Naive thymus-derived CD8-positive, alpha-beta T cell (primary cell): ENCODE results near the gene ACKR2. TPM values are rescaled to one million over a fixed set of nuclear protein-coding genes. Genes with fewer than 3 reads are reported as not detected.
"Not testable (repeated sequence)": the region's sequence is repeated elsewhere in the genome, so short reads cannot be mapped to it uniquely, and the experiment has no call there.

Source experiments
- ATAC-seq, 2 donors: fragments of 150-1000 bp; cut with Tn5 transposase in 1 of 2; sonication (Bioruptor Pico), chemical (Tn5 transposase) in 1 of 2; 1 replicate in 1 of 2; 2 replicates in 1 of 2; pipeline ENCODE4 v1.10.0; 2021; ENCODE audit warnings: mild to moderate bottlenecking in 2 of 2, moderate library complexity in 2 of 2
- POLR2A ChIA-PET: fragments of 350-600 bp; sonication (Branson Sonifier 250); formaldehyde crosslinking; loops from one replicate; lab custom pipeline; 2021; ENCODE audit warnings: antibody characterized with exemption; lab: Charles Lee
- DNase-seq, 10 donors: peaks; one replicate each; pipeline versions ENCODE4 v3.0.0 to v3.0.0-alpha.2; 2020 to 2022
- H3K27ac Mint-ChIP-seq, 10 donors: one replicate each; pipeline ENCODE4 v1.8.0; 2020 to 2022; ENCODE audit warnings: mild to moderate bottlenecking in 10 of 10, mixed read lengths in 10 of 10, moderate library complexity in 4 of 10, inconsistent platforms in 1 of 10
- H3K27me3 Mint-ChIP-seq, 5 donors: one replicate each; pipeline ENCODE4 v1.8.0; 2021 to 2022; ENCODE audit warnings: mixed read lengths in 5 of 5
- H3K36me3 Mint-ChIP-seq, 3 donors: one replicate each; pipeline ENCODE4 v1.8.0; 2020 to 2022; ENCODE audit warnings: mixed read lengths in 3 of 3, mild to moderate bottlenecking in 2 of 3, inconsistent platforms in 1 of 3
- H3K4me1 Mint-ChIP-seq, 4 donors: one replicate each; pipeline ENCODE4 v1.8.0; 2021 to 2022; ENCODE audit warnings: mixed read lengths in 4 of 4
- H3K4me3 Mint-ChIP-seq, 10 donors: one replicate each; pipeline ENCODE4 v1.8.0; 2020 to 2022; ENCODE audit warnings: mild to moderate bottlenecking in 10 of 10, mixed read lengths in 10 of 10, moderate library complexity in 6 of 10, inconsistent platforms in 1 of 10
- H3K9me3 Mint-ChIP-seq, 9 donors: one replicate each; pipeline ENCODE4 v1.8.0; 2020 to 2022; ENCODE audit warnings: mixed read lengths in 9 of 9, mild to moderate bottlenecking in 3 of 9, inconsistent platforms in 1 of 9, moderate library complexity in 1 of 9
- polyA plus RNA-seq, 3 donors: library from polyadenylated mRNA; unstranded; fragments of 300-500 nt; fragmentation: Illumina TruSeq; gene quantifications; one replicate each; pipeline ENCODE4 v1.2.3, GENCODE V29; 2021
- total RNA-seq, 8 experiments: library from RNA in 2 of 8; stranded (reverse) in 2 of 8; gene quantifications; one replicate each; pipeline ENCODE4 v1.2.3 and lab custom pipeline; 2021 to 2026

The ACKR2 gene
- total and polyA plus RNA-seq, 5 experiments from 2014 or later, result 0.22 to 0.85 (median 0.45) TPM; not detected in 1

DNA sequence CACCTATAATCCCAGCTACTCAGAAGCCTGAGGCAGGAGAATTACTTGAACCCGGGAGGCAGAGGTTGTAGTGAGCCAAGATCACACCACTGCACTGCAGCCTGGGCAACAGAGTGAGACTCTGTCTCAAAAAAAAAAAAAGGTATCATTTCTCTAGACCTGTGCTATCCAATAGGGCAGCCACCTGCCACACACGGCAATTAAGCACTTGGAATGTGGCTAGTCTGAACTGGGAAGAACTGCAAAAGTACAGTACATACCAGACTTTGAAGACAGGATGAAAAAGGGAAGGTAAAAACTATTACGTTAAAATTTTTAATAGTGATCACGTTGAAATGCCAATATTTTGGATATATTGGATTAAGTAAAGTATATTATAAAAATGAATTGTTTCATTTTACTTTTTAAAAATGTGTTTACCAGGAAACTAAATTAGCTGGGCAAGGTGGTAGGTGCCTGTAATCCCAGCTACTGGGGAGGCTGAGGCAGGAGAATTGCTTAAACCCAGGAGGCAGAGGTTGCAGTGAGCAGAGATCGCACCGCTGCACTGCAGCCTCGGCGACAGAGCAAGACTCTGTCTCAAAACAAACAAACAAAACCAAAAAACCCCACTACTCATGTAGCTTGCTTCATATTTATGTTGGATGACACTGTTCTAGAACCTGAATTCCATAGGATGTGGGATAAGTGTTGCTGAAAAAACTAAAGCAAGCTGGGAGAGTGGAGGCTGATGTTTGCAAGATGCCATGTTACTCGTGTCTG lies 64.2 kb downstream of the ACKR2 start:
- POLR2A ChIA-PET, result no interaction called here
- H3K27me3 Mint-ChIP-seq, result peaks cover 0 to 12% (median 5%) of the 10 kb centered on the region in 5 donors
- H3K27ac Mint-ChIP-seq, result no peak overlapping the region
- DNase-seq, result no peak
- no peak overlapping the region for H3K4me3 Mint-ChIP-seq
- no peak for ATAC-seq
- H3K4me1 Mint-ChIP-seq, result no peaks in the 10 kb centered on the region
- H3K9me3 Mint-ChIP-seq, result no peaks in the 10 kb centered on the region
- no peaks in the 10 kb centered on the region for H3K36me3 Mint-ChIP-seq

DNA sequence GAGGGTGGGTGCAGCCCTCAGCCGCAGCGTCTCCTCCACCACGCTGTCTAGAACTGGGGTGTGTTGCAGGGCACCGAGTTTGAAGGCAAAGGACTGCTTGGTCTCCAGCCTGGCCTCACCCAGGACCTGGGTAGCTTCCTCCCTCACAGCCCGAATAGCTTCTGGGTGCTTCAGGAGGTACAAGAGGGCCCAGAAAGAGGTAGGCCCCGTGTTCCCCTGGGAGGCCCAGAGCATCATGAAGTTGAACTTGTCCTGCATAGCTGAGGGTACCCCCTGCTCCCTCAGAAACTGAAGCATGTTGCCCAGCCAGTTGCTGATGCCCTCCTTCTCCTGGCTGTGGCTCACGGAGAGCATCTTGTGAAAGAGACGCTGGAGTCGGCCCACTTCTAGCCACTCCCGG lies 65.5 kb downstream of the ACKR2 start:
- DNase-seq, result no peak
- Mint-ChIP-seq H3K36me3 (no peaks in the 10 kb centered on the region), H3K4me1 (no peaks in the 10 kb centered on the region), H3K27ac (no peak overlapping the region), H3K27me3 (peaks cover 0 to 12% (median 2%) of the 10 kb centered on the region in 5 donors), H3K4me3 (no peak overlapping the region), H3K9me3 (no peaks in the 10 kb centered on the region)
- POLR2A ChIA-PET, result no interaction called here
- ATAC-seq, result no peak

DNA sequence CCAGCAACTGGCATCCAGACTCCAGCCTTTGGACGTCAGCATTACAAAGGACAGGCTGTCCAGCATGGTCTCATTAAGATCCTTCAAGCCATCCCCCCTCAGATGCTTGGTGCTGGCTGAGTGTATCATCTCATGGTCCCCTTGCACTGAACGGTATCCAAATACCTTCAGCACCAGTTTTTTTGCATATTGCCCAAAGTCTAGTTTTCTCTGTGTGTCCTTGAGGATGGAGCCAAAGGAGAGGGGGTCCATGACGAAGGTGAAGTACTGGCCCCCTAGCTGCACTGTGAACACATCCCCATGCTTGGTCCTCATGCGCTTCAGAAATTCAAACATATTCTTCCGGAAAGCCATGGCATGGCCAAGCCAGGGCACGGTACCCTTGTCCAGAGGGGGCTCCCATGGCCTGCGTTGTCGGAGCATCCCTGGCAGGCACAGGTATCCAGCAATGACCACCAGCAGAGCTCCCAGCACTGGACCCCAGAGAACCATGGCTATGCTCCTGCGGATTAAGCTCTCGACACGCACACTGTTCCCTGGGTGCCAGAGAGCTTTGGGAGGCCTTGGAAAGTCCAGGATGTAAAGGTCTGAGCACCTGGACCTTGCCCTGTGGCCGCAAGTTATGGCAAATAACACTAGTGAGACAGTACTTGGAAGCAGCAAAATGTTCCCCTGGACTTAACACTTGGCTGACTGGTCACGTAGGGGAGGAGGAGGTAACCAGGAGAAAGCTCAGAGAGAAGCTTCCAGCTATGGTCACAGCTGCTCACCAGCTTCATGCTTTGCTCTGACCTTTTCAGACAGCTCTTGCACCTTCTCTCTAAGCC lies 66.3 kb downstream of the ACKR2 start, which contains the start of gene CYP8B1:
Gene CYP8B1 (minus strand): TSS at position 555 of the 827 bp plus-strand sequence. CDS start 63 bp downstream, at position 492.
- H3K36me3 Mint-ChIP-seq, result no peaks in the 10 kb centered on the region
- peaks cover 0 to 12% (median 2%) of the 10 kb centered on the region in 5 donors for H3K27me3 Mint-ChIP-seq
- DNase-seq (no peak), ATAC-seq (no peak)
- no peaks in the 10 kb centered on the region for H3K9me3 Mint-ChIP-seq
- H3K4me3 Mint-ChIP-seq, result no peak within 1 kb of the TSS
- no peak within 1 kb of the TSS for H3K27ac Mint-ChIP-seq
- POLR2A ChIA-PET, result no interaction called here
- H3K4me1 Mint-ChIP-seq, result peaks cover 3 to 5% (median 4%) of the 10 kb centered on the region in 4 donors

DNA sequence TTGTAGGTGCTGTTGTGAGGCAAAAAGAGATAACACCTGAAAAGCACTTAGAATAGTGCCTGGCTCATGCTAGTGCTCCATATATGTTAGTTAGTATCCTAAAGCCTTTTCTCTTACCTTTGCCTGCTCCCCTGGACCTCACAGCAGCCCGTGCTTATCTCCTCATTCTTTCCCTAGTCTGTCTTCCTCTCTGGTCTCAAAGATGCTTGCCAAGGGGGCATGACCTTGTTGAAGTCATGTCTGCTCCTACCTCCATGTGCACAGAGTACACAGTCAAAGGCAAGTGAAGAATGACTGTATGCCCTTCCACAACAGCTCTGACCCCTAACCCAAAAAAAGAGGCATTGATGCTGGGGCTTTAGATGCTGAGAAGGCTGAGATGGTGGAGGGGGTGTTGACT lies 67.2 kb downstream of the ACKR2 start:
- DNase-seq (no peak), ATAC-seq (no peak)
- Mint-ChIP-seq H3K36me3 (no peaks in the 10 kb centered on the region), H3K27ac (no peak overlapping the region), H3K4me3 (no peak overlapping the region), H3K4me1 (peaks cover 7 to 11% (median 9%) of the 10 kb centered on the region in 4 donors), H3K9me3 (no peaks in the 10 kb centered on the region), H3K27me3 (peaks cover 0 to 12% (median 2%) of the 10 kb centered on the region in 5 donors)
- POLR2A ChIA-PET, result no interaction called here

DNA sequence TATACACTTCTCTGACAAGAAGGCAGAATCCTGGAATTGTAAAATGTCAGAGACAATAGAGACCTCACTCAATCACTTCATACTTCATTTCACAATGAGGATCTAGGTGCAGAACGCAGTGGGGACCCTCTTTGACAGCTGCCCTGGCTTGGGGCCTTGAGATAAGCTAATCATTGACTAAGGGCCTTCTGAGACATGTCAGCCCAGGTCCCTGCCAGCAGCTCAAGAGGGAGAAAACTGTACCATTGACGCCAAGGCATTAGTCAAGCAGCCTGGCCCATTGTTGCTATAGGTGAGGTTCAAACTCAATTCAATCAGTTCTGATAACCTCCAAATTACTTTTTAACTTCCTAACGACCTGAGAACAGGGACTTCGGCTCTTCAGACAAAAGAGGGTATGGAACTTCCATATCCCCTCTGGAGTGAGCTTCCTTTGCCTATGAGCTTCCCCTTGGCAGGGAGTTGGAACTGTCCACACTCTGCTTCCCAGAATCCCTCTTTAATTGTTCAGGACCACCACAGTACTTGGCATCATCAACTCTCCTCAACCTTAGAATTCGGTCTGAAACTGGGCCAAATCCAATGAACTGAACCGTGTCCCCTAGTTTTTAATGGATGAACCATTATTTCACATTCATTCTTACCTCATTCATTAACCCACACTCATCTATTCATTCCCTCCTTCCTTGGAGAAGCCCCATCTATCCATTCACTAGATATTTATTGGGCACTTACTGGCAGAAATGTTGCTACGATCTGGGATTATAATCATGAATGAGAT lies 67.9 kb downstream of the ACKR2 start:
- Mint-ChIP-seq H3K4me3 (no peak overlapping the region), H3K27ac (no peak overlapping the region), H3K4me1 (peaks cover 9 to 15% (median 11%) of the 10 kb centered on the region in 4 donors), H3K36me3 (no peaks in the 10 kb centered on the region), H3K9me3 (no peaks in the 10 kb centered on the region), H3K27me3 (peaks cover 0 to 9% (median 2%) of the 10 kb centered on the region in 5 donors)
- DNase-seq, result no peak
- POLR2A ChIA-PET, result no interaction called here
- ATAC-seq, result no peak

DNA sequence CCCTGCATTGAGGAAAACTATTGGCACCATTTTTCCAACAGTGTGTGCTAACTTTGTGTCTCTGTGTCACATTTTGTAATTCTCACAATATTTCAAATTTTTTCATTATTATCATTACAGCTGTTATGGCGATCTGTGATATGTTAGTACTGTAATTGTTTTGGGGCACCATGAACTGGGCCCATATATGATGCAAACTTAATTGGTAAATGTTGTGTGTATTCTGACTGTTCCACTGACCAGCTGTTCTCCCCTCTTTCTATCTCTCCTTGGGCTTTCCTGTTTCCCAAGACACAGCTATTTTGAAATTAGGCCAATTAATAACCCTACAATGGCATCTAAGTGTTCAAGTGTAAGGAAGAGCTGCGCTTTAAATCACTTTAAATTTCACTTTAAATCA lies 68.6 kb downstream of the ACKR2 start:
- Mint-ChIP-seq H3K4me3 (no peak overlapping the region), H3K36me3 (no peaks in the 10 kb centered on the region)

DNA sequence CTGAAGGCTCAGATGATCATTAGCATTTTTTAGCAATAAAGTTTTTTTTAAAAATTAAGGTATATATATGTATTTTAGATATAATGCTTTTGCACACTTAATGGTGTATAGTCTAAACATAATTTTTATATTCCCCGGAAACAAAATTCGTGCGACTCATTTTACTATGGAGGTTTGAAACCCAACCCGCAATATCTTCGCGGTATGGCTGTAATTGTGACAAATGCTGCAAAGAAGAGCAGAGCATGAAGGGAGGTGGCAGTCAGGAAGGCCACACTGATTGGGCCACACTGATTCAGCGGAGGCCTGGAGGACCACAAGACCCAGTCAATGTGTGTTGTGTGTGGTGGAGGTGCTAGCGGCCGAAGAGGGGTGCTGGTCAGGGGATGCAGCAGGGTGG lies 70.9 kb downstream of the ACKR2 start:
- Mint-ChIP-seq H3K36me3 (no peaks in the 10 kb centered on the region), H3K27me3 (peaks cover 0 to under 1% (median 0%) of the 10 kb centered on the region in 5 donors), H3K9me3 (no peaks in the 10 kb centered on the region), H3K27ac (peak overlapping the region in 8 of 10 donors; percentile 17 to 84 (median 75)), H3K4me1 (peaks cover 9 to 15% (median 11%) of the 10 kb centered on the region in 4 donors), H3K4me3 (peak overlapping the region; percentile 72 to 92 (median 82))
- DNase-seq (no peak), ATAC-seq (no peak)
- POLR2A ChIA-PET, result no interaction called here

More for the DNA sequence above, 68.6 kb downstream of the ACKR2 start:
- peaks cover 0 to 1% (median 0%) of the 10 kb centered on the region in 5 donors for H3K27me3 Mint-ChIP-seq
- DNase-seq (no peak), ATAC-seq (no peak)
- H3K9me3 Mint-ChIP-seq, result no peaks in the 10 kb centered on the region
- POLR2A ChIA-PET, result no interaction called here
- peaks cover 9 to 15% (median 11%) of the 10 kb centered on the region in 4 donors for H3K4me1 Mint-ChIP-seq
- no peak overlapping the region for H3K27ac Mint-ChIP-seq

DNA sequence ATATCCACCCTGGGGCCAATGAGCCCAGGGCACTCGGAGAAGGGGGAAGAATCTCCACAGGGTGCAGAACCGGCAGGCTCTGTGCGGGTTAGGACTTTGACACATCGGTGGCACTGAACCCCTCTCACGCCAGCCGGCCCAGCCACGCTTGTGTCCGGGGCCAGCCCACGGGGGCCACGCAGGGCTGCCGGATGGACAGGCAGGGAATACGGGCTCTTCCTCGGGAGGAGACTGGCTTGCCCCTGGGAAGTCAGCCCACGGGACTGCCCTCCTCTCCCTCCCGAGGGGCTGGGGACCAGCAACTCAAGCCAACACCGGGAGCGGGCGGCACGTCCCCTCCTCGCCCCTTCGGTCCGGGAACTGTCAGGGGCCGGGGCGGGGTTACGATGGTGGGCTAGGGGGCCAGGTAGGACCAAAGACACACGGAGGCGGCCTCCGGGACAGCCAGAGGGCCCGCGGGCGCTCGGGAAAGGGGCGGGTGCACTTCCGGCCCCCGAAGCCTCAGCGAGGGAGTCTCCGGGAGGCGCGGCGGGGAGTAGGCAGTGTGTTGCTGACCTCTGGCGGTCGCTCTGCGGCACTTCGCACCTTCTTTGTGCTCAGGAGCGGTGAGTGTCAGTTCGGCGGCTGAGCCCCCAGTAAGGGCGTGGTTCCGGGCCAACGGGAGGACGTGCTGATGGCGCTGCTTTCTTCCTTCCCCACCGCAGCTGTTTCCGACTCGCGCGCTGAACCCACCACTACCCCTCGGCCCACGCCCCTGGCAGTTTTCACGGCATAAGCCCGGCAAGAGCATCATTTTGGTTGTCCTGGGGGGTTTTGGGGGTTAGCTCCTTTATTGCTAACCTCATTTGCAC lies 71.6 kb downstream of the ACKR2 start:
- peaks cover 0 to 2% (median 0%) of the 10 kb centered on the region in 5 donors for H3K27me3 Mint-ChIP-seq
- H3K4me1 Mint-ChIP-seq, result peaks cover 9 to 15% (median 11%) of the 10 kb centered on the region in 4 donors
- no peaks in the 10 kb centered on the region for H3K36me3 Mint-ChIP-seq
- peak; percentile 80 to 92 (median 84) for DNase-seq
- H3K4me3 Mint-ChIP-seq, result peak overlapping the region; percentile 72 to 92 (median 86)
- H3K9me3 Mint-ChIP-seq, result no peaks in the 10 kb centered on the region
- H3K27ac Mint-ChIP-seq, result peak overlapping the region; percentile 36 to 91 (median 80)
- peak; percentile 97 for ATAC-seq
- POLR2A ChIA-PET, result interaction anchor here (0.9 to 1.1 kb wide), 2 partner anchors 76 to 110 kb away, joined by 3 to 4 read pairs; partner anchors contain the start of gene HIGD1A

DNA sequence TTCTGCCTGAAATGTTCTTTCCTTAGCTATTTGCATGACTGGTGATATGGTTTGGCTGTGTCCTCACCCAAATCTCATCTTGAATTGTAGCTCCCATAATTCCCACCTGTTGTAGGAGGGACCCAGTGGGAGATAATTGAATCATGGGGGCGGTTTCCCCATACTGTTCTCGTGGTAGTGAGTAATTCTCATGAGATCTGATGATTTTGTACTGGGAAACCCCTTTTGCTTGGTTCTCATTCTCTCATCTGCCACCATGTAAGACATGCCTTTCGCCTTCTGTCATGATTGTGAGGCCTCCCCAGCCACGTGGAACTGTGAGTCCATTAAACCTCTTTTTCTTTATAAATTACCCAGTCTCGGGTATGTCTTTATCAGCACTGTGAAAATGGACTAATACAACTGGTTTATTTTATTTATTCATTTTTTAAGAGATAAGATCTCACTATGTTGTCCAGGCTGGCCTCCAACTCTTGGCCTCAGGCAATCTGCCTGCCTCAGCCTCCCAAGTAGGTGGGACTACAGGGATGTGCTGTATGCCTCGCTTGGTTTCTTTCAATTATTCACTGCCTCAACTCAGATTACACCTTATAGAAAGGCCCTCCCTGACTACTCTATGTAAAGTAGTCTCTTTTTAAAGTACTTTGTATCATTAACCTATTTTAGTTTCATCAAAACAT lies 74.1 kb downstream of the ACKR2 start:
- ATAC-seq, DNase-seq, H3K4me3 Mint-ChIP-seq, H3K27me3 Mint-ChIP-seq, H3K36me3 Mint-ChIP-seq, H3K9me3 Mint-ChIP-seq, POLR2A ChIA-PET: not testable (repeated sequence)
- H3K27ac Mint-ChIP-seq, result peak overlapping the region in 2 of 10 donors; percentile 31 to 46
- H3K4me1 Mint-ChIP-seq, result peaks cover 9 to 15% (median 11%) of the 10 kb centered on the region in 4 donors

DNA sequence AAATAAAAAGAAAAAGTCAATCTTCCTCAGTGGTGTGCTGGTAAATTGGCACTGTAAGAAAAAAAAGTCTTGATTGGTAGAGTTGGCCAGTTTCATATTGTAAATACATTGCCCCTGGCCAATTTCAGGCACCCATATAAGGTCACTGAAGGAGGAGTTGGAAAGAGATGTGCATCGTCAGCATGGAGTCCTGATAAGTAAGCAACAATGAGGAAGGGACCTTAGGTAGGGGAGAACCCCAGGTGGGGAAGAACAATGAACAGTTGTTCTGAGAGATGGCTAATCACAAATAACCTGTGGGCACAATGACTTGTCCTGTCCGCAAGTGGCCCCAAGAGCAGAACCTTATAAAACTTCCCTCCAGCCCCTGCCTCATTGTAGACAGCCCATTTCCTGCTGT lies 75.1 kb downstream of the ACKR2 start:
- no peaks in the 10 kb centered on the region for H3K36me3 Mint-ChIP-seq
- peaks cover 9 to 15% (median 11%) of the 10 kb centered on the region in 4 donors for H3K4me1 Mint-ChIP-seq
- H3K27ac Mint-ChIP-seq, result no peak overlapping the region
- peaks cover 0 to 15% (median 2%) of the 10 kb centered on the region in 5 donors for H3K27me3 Mint-ChIP-seq
- ATAC-seq (no peak), DNase-seq (no peak)
- H3K4me3 Mint-ChIP-seq, result no peak overlapping the region
- POLR2A ChIA-PET, result no interaction called here
- no peaks in the 10 kb centered on the region for H3K9me3 Mint-ChIP-seq

DNA sequence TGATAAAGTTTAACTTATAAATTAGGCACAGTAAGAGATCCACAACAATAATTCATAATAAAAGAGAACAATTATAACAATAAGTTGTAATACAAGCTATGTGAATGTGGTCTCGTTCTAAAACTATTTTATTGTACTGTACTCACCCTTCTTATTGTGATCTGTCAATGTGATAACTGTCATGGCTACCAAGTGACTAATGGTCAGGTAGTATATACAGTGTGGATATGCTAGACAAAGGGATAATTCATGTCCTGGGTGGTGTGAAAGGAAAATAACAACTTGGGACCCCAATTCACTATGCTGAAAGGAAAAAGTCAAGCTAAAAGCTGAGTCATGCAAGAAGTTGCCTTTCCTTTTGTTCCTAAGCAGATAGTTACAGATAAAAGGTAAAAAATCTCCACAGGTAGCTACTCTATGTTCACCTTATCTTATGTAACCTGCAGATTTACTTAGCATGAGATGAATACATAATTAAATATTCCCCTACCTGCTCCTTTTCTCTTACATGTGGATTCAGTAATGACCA lies 77.1 kb downstream of the ACKR2 start:
- Mint-ChIP-seq H3K9me3 (no peaks in the 10 kb centered on the region), H3K4me3 (no peak overlapping the region), H3K27me3 (peaks cover 0 to 15% (median 3%) of the 10 kb centered on the region in 5 donors), H3K27ac (no peak overlapping the region), H3K36me3 (no peaks in the 10 kb centered on the region), H3K4me1 (peaks cover 2 to 5% (median 3%) of the 10 kb centered on the region in 4 donors)
- POLR2A ChIA-PET, result no interaction called here
- no peak for DNase-seq
- ATAC-seq, result no peak
